Ascending aorta (tissue), 2 donors: ENCODE data around the gene DEPDC7. TPM values are rescaled to one million over a fixed set of nuclear protein-coding genes. Genes with fewer than 3 reads are reported as not detected.

Source experiments
- DNase-seq, 2 donors: peaks; one replicate each; pipeline ENCODE4 v3.0.0-alpha.2; 2019; ENCODE audit warnings: low spot score in 2 of 2
- H3K27ac ChIP-seq, 2 donors: fragments of 200-600 bp; sonication (generic); one replicate each; pipeline ENCODE4 v1.5.1; 2016 to 2017; ENCODE audit warnings: mild to moderate bottlenecking in 1 of 2
- H3K27me3 ChIP-seq: fragments of 200-600 bp; sonication (generic); one replicate; pipeline ENCODE4 v1.5.1; 2017
- H3K36me3 ChIP-seq, 2 donors: fragments of 200-600 bp; sonication (generic); one replicate each; pipeline ENCODE4 v1.5.1; 2016
- H3K4me1 ChIP-seq, 2 donors: fragments of 200-600 bp; sonication (generic); one replicate each; pipeline ENCODE4 v1.5.1; 2016 to 2017; ENCODE audit warnings: mild to moderate bottlenecking in 1 of 2
- H3K4me3 ChIP-seq, 2 donors: fragments of 200-600 bp; sonication (generic); one replicate each; pipeline ENCODE4 v1.5.1; 2016 to 2017; ENCODE audit warnings: mild to moderate bottlenecking in 1 of 2
- H3K9me3 ChIP-seq, 2 donors: fragments of 200-600 bp; sonication (generic); one replicate each; pipeline ENCODE4 v1.5.1; 2016
- intact Hi-C: fragments of 100-400 bp; cut with DNase I; formaldehyde crosslinking; loops from one replicate; pipeline ENCODE4 v1.15.1; 2023
- total RNA-seq: library from RNA; depleted of rRNA; stranded (reverse); fragments of >200 nt; gene quantifications from one replicate; pipeline ENCODE4 v1.1.0, GENCODE V29; 2016
- TF ChIP-seq, protein P1 (sequence below), 3 experiments: fragments of 200-600 bp in 2 of 3; fragments of 450-650 bp in 1 of 3; sonication (generic) in 2 of 3; IDR thresholded peaks; one replicate each; pipeline ENCODE4 v1.5.1; 2016 to 2019; ENCODE audit warnings: antibody characterized with exemption in 3 of 3, mild to moderate bottlenecking in 1 of 3, moderate library complexity in 1 of 3

DEPDC7 gene
- total RNA-seq, 1 donor from 2014 or later: not detected

DNA sequence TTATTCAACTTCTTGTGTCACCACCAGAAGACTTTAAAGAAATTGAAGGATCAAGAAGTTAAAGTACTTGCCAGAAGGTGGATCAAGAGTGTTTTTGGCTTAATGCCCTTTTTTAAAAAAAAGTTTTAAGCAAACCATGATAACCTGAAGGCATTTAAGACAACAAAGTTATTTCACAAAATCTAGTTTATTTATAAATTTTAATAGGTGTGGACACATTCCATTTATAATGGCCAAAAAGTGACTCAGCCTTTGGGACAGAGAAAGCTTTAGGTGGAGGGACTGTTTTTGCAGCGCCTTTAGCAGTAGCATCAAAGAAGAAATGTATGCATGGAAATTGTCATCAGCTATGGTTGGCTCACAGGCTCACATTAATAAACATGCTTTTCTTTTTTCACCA lies 41.6 kb downstream of the DEPDC7 start:
- Histone ChIP-seq H3K4me1 (no peaks in the 10 kb centered on the region), H3K27ac (no peak overlapping the region), H3K4me3 (no peak overlapping the region), H3K9me3 (no peaks in the 10 kb centered on the region), H3K36me3 (peaks cover 39 to 49% of the 10 kb centered on the region in 2 donors), H3K27me3 (no peaks in the 10 kb centered on the region)
- TF ChIP-seq, protein P1, sequence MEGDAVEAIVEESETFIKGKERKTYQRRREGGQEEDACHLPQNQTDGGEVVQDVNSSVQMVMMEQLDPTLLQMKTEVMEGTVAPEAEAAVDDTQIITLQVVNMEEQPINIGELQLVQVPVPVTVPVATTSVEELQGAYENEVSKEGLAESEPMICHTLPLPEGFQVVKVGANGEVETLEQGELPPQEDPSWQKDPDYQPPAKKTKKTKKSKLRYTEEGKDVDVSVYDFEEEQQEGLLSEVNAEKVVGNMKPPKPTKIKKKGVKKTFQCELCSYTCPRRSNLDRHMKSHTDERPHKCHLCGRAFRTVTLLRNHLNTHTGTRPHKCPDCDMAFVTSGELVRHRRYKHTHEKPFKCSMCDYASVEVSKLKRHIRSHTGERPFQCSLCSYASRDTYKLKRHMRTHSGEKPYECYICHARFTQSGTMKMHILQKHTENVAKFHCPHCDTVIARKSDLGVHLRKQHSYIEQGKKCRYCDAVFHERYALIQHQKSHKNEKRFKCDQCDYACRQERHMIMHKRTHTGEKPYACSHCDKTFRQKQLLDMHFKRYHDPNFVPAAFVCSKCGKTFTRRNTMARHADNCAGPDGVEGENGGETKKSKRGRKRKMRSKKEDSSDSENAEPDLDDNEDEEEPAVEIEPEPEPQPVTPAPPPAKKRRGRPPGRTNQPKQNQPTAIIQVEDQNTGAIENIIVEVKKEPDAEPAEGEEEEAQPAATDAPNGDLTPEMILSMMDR (IDR thresholded peaks at IDR 0.05): no peak
- intact Hi-C loops: no loop called here
- DNase-seq: no peak

DNA sequence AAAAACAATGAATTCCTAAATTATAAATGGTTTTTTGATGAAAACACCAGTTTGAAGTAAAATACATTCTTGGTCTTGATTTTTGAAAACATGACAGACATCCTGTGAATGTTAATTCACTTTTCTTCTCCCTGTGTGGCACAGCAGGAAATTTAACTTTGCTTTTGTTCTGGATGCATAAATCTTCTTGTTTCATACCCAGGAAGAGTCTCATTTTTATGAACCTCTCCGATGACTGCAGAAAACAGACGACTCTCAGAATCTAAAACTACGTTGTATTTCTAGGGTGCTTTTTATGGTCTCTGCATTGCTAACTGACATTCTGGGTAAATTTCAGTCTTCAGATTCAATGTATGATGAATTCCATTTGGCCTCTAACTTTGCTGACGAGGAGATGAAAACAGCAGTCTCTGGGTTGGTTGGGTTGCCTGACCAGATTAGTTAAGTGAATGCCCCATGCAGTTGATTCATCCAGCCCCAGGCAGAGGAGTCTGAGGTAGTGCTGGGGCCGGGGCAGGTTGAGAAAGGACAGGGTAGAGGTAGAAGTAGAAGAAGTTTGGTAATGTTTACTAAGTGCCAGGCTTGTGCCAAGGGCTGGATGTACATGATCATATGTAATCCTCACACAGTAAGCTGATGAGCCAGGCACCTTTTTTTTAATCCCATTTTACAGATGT lies 43.8 kb downstream of the DEPDC7 start:
- Histone ChIP-seq H3K4me3 (no peak overlapping the region), H3K9me3 (no peaks in the 10 kb centered on the region), H3K36me3 (peaks cover 45 to 50% of the 10 kb centered on the region in 2 donors), H3K4me1 (no peaks in the 10 kb centered on the region), H3K27ac (no peak overlapping the region), H3K27me3 (no peaks in the 10 kb centered on the region)
- TF ChIP-seq, protein P1 (IDR thresholded peaks at IDR 0.05): no peak
- DNase-seq: no peak
- intact Hi-C loops: no loop called here

DNA sequence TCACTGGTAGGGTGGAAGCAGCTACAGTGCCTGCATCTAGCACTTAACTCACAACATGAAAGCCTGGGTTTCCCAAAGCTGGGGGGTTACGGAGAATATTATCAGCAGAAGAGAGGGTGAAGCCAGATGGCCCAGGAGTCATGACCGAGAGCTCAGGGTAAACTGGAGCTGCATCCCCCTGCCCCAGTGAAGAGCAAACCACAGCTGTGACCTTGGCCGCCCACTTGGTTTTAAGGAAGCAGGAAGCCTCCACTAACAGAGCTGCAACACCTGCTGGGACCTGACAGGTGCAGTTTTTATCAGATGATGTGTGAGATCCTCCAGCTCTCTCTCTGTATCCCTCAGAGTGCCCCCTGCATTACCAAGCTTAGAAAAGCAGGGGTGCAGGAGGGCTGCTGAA lies 44.6 kb downstream of the DEPDC7 start:
- Histone ChIP-seq H3K4me3 (no peak overlapping the region), H3K36me3 (peaks cover 48 to 49% of the 10 kb centered on the region in 2 donors), H3K4me1 (no peaks in the 10 kb centered on the region), H3K9me3 (no peaks in the 10 kb centered on the region), H3K27ac (no peak overlapping the region), H3K27me3 (no peaks in the 10 kb centered on the region)
- TF ChIP-seq, protein P1 (IDR thresholded peaks at IDR 0.05): no peak
- intact Hi-C loops: no loop called here
- DNase-seq: no peak

DNA sequence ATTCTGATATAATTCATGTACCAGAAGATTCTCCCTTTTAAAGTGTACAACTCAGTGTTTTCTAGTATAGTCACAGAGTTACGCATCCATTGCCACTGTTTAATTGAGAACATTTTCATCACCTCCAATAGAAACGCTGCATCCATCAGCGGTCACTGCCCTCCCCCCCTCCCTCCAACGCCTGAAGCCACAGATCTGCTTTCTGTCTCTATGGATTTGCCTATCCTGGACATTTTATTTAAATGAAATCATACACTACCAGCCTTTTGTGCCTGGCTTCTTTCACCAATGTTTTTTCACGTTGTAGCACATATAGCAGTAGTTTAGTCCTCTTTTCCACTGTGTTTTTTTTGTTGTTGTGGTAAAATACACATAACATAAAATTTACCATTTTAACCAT lies 46.5 kb downstream of the DEPDC7 start:
- intact Hi-C loops: no loop called here
- Histone ChIP-seq H3K27ac (no peak overlapping the region), H3K4me3 (no peak overlapping the region), H3K36me3 (peaks cover 63 to 68% of the 10 kb centered on the region in 2 donors), H3K27me3 (no peaks in the 10 kb centered on the region), H3K9me3 (no peaks in the 10 kb centered on the region), H3K4me1 (no peaks in the 10 kb centered on the region)
- TF ChIP-seq, protein P1 (IDR thresholded peaks at IDR 0.05): no peak
- DNase-seq: no peak

DNA sequence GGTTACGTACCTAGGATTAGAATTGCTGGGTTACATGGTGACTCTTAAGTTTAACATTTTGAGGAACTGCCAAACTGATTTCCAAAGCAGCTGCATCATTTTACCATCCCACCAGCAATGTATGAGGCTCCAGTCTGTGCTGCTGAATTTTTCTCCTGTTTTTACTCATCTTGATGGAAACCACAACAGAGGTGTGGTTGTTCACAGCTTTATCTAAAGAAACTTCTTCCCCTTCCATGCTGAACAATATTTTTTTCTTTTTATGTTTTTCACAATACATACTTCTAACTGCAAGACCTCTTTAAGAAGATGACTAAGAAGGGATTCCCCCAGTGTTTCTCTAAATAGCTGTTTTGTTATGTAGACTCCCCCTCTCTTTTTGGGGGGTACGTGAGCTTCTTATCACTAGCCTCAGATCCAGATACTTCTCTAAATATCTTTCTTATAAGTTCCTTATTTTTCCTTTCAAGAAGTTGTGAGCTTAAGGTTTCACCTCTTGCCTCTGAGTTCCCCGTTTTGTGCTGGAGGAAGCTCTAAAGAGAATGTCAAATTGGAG lies 47.7 kb downstream of the DEPDC7 start:
- H3K27me3 ChIP-seq: no peaks in the 10 kb centered on the region
- TF ChIP-seq, protein P1 (IDR thresholded peaks at IDR 0.05): no peak
- no peak for DNase-seq
- H3K27ac ChIP-seq: no peak overlapping the region
- intact Hi-C loops: no loop called here
- H3K36me3 ChIP-seq: peaks cover 65 to 69% of the 10 kb centered on the region in 2 donors
- no peaks in the 10 kb centered on the region for H3K4me1 ChIP-seq
- no peaks in the 10 kb centered on the region for H3K9me3 ChIP-seq
- no peak overlapping the region for H3K4me3 ChIP-seq
